ENCODE results near the gene TRUB1. TPM values are rescaled to one million over a fixed set of nuclear protein-coding genes. Genes with fewer than 3 reads are reported as not detected.

Gene TRUB1
- polyA plus RNA-seq, 1 experiment = 10.2 TPM

GRCh38 chr10:114940735-114941134 lies 2.7 kb downstream of the TRUB1 start:
- TF ChIP-seq, protein P1, sequence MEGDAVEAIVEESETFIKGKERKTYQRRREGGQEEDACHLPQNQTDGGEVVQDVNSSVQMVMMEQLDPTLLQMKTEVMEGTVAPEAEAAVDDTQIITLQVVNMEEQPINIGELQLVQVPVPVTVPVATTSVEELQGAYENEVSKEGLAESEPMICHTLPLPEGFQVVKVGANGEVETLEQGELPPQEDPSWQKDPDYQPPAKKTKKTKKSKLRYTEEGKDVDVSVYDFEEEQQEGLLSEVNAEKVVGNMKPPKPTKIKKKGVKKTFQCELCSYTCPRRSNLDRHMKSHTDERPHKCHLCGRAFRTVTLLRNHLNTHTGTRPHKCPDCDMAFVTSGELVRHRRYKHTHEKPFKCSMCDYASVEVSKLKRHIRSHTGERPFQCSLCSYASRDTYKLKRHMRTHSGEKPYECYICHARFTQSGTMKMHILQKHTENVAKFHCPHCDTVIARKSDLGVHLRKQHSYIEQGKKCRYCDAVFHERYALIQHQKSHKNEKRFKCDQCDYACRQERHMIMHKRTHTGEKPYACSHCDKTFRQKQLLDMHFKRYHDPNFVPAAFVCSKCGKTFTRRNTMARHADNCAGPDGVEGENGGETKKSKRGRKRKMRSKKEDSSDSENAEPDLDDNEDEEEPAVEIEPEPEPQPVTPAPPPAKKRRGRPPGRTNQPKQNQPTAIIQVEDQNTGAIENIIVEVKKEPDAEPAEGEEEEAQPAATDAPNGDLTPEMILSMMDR (IDR thresholded peaks at IDR 0.05; ENCODE audit: insufficient read depth, low read depth, low read length) = no peak
- Histone ChIP-seq H3K27me3 (ENCODE audit: control insufficient read depth, insufficient read depth, low read length) (no peaks in the 10 kb centered on the region), H3K36me3 (ENCODE audit: control insufficient read depth, insufficient read depth, low read length) (peaks cover 9% of the 10 kb centered on the region; the same call in 1 of the 2 replicates), H3K4me3 (ENCODE audit: low read depth, low read length) (no peak overlapping the region)
- no peak for DNase-seq (ENCODE audit: low read depth)
- POLR2A ChIA-PET = no interaction called here
- CTCF ChIA-PET = no interaction called here

GRCh38 chr10:114943000-114943399 lies 5.0 kb downstream of the TRUB1 start:
- ChIA-PET CTCF (interaction anchor here (0.7 kb wide), 1 partner anchor 12 kb away, joined by 4 read pairs; no protein-coding TSS in a partner anchor), POLR2A (no interaction called here)
- H3K4me3 ChIP-seq (ENCODE audit: low read depth, low read length) = no peak overlapping the region
- no peak for DNase-seq (ENCODE audit: low read depth)
- H3K36me3 ChIP-seq (ENCODE audit: control insufficient read depth, insufficient read depth, low read length) = peaks cover 9% of the 10 kb centered on the region; the same call in 1 of the 2 replicates
- TF ChIP-seq, protein P1 (IDR thresholded peaks at IDR 0.05; ENCODE audit: insufficient read depth, low read depth, low read length) = no peak
- no peaks in the 10 kb centered on the region for H3K27me3 ChIP-seq (ENCODE audit: control insufficient read depth, insufficient read depth, low read length)

DNA sequence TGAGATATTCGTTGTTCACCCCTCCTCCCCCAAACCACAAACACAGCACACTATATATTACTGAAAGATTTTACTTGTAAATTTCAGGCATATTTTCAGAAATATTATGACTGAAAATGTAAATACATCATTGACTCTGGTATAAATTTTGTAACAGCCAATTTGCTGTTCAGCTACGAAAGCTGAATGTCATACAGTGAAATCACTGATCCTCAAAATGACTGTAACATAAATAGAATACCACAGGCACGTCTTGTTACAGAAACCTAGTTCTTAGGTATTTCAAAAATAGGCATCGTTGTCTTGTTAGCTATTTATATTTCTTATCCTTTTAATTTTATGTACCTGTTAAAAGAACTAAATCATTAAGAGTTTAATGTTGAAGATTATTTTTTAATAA lies 15.1 kb downstream of the TRUB1 start:
- CTCF ChIA-PET = no interaction called here

DNA sequence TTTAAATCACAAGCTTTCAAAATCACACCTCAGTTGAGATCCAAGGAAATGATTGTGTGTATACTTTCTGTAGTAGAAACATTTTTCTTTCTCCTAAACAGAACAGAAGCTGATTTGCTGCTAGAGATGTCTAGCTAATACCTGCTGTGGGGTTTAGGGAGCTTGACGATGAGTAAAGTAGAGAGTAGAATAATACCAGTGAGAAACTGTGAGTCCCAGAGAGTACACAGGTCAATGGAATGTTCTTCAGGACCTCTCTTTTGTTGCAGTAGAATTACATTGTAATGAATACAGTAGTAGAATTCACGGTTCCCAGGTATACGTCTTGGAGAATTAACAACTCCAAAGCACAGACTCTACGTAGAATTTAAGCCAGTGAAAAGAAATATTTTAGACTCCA lies 18.0 kb downstream of the TRUB1 start:
- ChIA-PET CTCF (interaction anchor here (0.7 to 1.4 kb wide), 3 partner anchors 9 to 95 kb away, joined by 3 to 4 read pairs (median 3); no protein-coding TSS in a partner anchor), POLR2A (no interaction called here)
- no peaks in the 10 kb centered on the region for H3K36me3 ChIP-seq (ENCODE audit: control insufficient read depth, insufficient read depth, low read length)
- DNase-seq (ENCODE audit: low read depth) = no peak
- no peaks in the 10 kb centered on the region for H3K27me3 ChIP-seq (ENCODE audit: control insufficient read depth, insufficient read depth, low read length)
- H3K4me3 ChIP-seq (ENCODE audit: low read depth, low read length) = no peak overlapping the region
- TF ChIP-seq, protein P1 (IDR thresholded peaks at IDR 0.05; ENCODE audit: insufficient read depth, low read depth, low read length) = no peak

More for the DNA sequence above, 15.1 kb downstream of the TRUB1 start:
- POLR2A ChIA-PET = no interaction called here
- no peaks in the 10 kb centered on the region for H3K36me3 ChIP-seq (ENCODE audit: control insufficient read depth, insufficient read depth, low read length)
- TF ChIP-seq, protein P1 (IDR thresholded peaks at IDR 0.05; ENCODE audit: insufficient read depth, low read depth, low read length) = no peak
- H3K27me3 ChIP-seq (ENCODE audit: control insufficient read depth, insufficient read depth, low read length) = no peaks in the 10 kb centered on the region
- no peak overlapping the region for H3K4me3 ChIP-seq (ENCODE audit: low read depth, low read length)
- DNase-seq (ENCODE audit: low read depth) = no peak

DNA sequence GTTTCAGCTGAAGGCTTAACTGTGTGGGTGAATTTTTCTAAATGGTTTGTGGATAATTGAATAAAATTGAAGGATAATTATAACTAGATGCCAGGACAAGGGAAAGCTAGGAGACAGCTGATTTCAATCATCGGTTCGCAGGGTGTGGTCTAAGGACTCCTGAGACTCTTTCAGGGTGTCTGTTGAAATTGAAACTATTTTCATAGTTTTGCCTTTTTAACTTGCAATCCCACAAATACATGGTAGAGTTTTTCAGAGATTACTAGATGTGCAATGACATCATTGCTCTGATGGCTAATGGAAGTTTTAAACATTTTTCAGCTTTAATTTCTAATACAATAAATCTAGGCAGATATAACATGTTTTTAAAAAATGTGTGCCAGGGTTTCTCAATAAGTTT lies 18.5 kb downstream of the TRUB1 start:
- ChIA-PET POLR2A (interaction anchor here (0.6 kb wide), 1 partner anchor 19 kb away, joined by 6 read pairs; the partner anchor contains the start of gene TRUB1), CTCF (interaction anchor here (0.7 to 1.4 kb wide), 4 partner anchors 19 to 95 kb away, joined by 3 to 4 read pairs (median 3); no protein-coding TSS in a partner anchor)
- TF ChIP-seq, protein P1 (IDR thresholded peaks at IDR 0.05; ENCODE audit: insufficient read depth, low read depth, low read length) = no peak
- H3K4me3 ChIP-seq (ENCODE audit: low read depth, low read length) = no peak overlapping the region
- H3K36me3 ChIP-seq (ENCODE audit: control insufficient read depth, insufficient read depth, low read length) = no peaks in the 10 kb centered on the region
- no peak for DNase-seq (ENCODE audit: low read depth)
- H3K27me3 ChIP-seq (ENCODE audit: control insufficient read depth, insufficient read depth, low read length) = no peaks in the 10 kb centered on the region

All from BJ (cell line).